ENCODE data around the gene PBX1.

GRCh38 chr1:164838786-164839185 lies 279.8 kb downstream of the PBX1 start:
- TF ChIP-seq POLR2A (IDR thresholded peaks at IDR 0.05) (no peak), CTCF (IDR thresholded peaks at IDR 0.05) (no peak)
